Measurements from ENCODE around the gene LDLRAD3.

The LDLRAD3 gene

GRCh38 chr11:36091256-36091811 is 147.5 kb downstream of the LDLRAD3 start:
- DNase-seq (ENCODE audit: extremely low read depth, insufficient read length) = no peak
- Histone ChIP-seq H3K36me3 (ENCODE audit: control insufficient read depth, insufficient read depth, low read length) (no peaks in the 10 kb centered on the region), H3K4me3 (replicated peaks; ENCODE audit: low read depth, low read length) (no peak overlapping the region), H3K27me3 (replicated peaks; ENCODE audit: control insufficient read depth, insufficient read depth, low read length) (no peaks in the 10 kb centered on the region; the same call in 1 of the 2 replicates)
- no peak for TF ChIP-seq CTCF (IDR thresholded peaks at IDR 0.05; ENCODE audit: insufficient read depth, low read length, poor library complexity, severe bottlenecking)

GRCh38 chr11:36092314-36093030 is 148.6 kb downstream of the LDLRAD3 start:
- no peaks in the 10 kb centered on the region for H3K36me3 ChIP-seq (ENCODE audit: control insufficient read depth, insufficient read depth, low read length)
- H3K4me3 ChIP-seq (replicated peaks; ENCODE audit: low read depth, low read length) = no peak overlapping the region
- H3K27me3 ChIP-seq (replicated peaks; ENCODE audit: control insufficient read depth, insufficient read depth, low read length) = no peaks in the 10 kb centered on the region; the same call in 1 of the 2 replicates
- TF ChIP-seq CTCF (IDR thresholded peaks at IDR 0.05; ENCODE audit: insufficient read depth, low read length, poor library complexity, severe bottlenecking) = no peak
- DNase-seq (ENCODE audit: extremely low read depth, insufficient read length) = no peak

- DNase-seq (ENCODE audit: extremely low read depth, insufficient read length) = no peak
- Histone ChIP-seq H3K4me3 (replicated peaks; ENCODE audit: low read depth, low read length) (no peak overlapping the region), H3K36me3 (ENCODE audit: control insufficient read depth, insufficient read depth, low read length) (no peaks in the 10 kb centered on the region), H3K27me3 (replicated peaks; ENCODE audit: control insufficient read depth, insufficient read depth, low read length) (no peaks in the 10 kb centered on the region; the same call in none of the 2 replicates)
- TF ChIP-seq CTCF (IDR thresholded peaks at IDR 0.05; ENCODE audit: insufficient read depth, low read length, poor library complexity, severe bottlenecking) = no peak
Observed at GRCh38 chr11:36093548-36093947, 149.7 kb downstream of the LDLRAD3 start.

GRCh38 chr11:36094164-36094563 is 150.3 kb downstream of the LDLRAD3 start:
- TF ChIP-seq CTCF (IDR thresholded peaks at IDR 0.05; ENCODE audit: insufficient read depth, low read length, poor library complexity, severe bottlenecking) = no peak
- Histone ChIP-seq H3K36me3 (ENCODE audit: control insufficient read depth, insufficient read depth, low read length) (no peaks in the 10 kb centered on the region), H3K27me3 (replicated peaks; ENCODE audit: control insufficient read depth, insufficient read depth, low read length) (no peaks in the 10 kb centered on the region; the same call in none of the 2 replicates), H3K4me3 (replicated peaks; ENCODE audit: low read depth, low read length) (no peak overlapping the region)
- no peak for DNase-seq (ENCODE audit: extremely low read depth, insufficient read length)

- no peak for TF ChIP-seq CTCF (IDR thresholded peaks at IDR 0.05; ENCODE audit: insufficient read depth, low read length, poor library complexity, severe bottlenecking)
- H3K4me3 ChIP-seq (replicated peaks; ENCODE audit: low read depth, low read length) = no peak overlapping the region
- DNase-seq (ENCODE audit: extremely low read depth, insufficient read length) = no peak
- no peaks in the 10 kb centered on the region; the same call in none of the 2 replicates for H3K27me3 ChIP-seq (replicated peaks; ENCODE audit: control insufficient read depth, insufficient read depth, low read length)
- no peaks in the 10 kb centered on the region for H3K36me3 ChIP-seq (ENCODE audit: control insufficient read depth, insufficient read depth, low read length)
Observed at GRCh38 chr11:36095716-36096115, 151.9 kb downstream of the LDLRAD3 start.

All from GM06990 (cell line).